Peyer's patch (tissue), 4 donors: ENCODE results near the gene SALL1. TPM values are rescaled to one million over a fixed set of nuclear protein-coding genes. Genes with fewer than 3 reads are reported as not detected.

Experiments
- DNase-seq, 3 donors: peaks; one replicate each; pipeline ENCODE4 v3.0.0-alpha.2; 2017 to 2019
- H3K27ac ChIP-seq, 4 donors: fragments of 200-600 bp; sonication (generic); one replicate each; pipeline ENCODE4 v1.5.1; 2016 to 2019
- H3K27me3 ChIP-seq, 2 donors: fragments of 200-600 bp; sonication (generic); one replicate each; pipeline ENCODE4 v1.5.1; 2019
- H3K36me3 ChIP-seq, 3 donors: fragments of 200-600 bp; sonication (generic); one replicate each; pipeline ENCODE4 v1.5.1; 2016 to 2019
- H3K4me1 ChIP-seq, 4 donors: fragments of 200-600 bp; sonication (generic); one replicate each; pipeline ENCODE4 v1.5.1; 2016 to 2019
- H3K4me3 ChIP-seq, 4 donors: fragments of 200-600 bp; sonication (generic); 1 replicate in 3 of 4; 2 replicates in 1 of 4; pipeline ENCODE4 v1.5.1; 2016 to 2019; ENCODE audit warnings: mild to moderate bottlenecking in 1 of 4
- H3K9me3 ChIP-seq, 4 donors: fragments of 200-600 bp; sonication (generic); one replicate each; pipeline ENCODE4 v1.5.1; 2016 to 2019; ENCODE audit warnings: mild to moderate bottlenecking in 1 of 4
- POLR2A ChIP-seq, 2 donors: fragments of 450-650 bp; IDR thresholded peaks; one replicate each; pipeline ENCODE4 v1.5.1; 2017; ENCODE audit warnings: antibody characterized with exemption in 2 of 2, mild to moderate bottlenecking in 2 of 2, moderate library complexity in 2 of 2
- total RNA-seq, 4 donors: library from RNA; depleted of rRNA; stranded (reverse); fragments of >200 nt; gene quantifications; one replicate each; pipeline ENCODE4 v1.1.0, GENCODE V29; 2016
- TF ChIP-seq, protein P1 (sequence below), 6 experiments: fragments of 450-650 bp in 4 of 6; fragments of 200-600 bp in 2 of 6; sonication (generic) in 1 of 6; IDR thresholded peaks; one replicate each; pipeline ENCODE4 v1.5.1; 2017 to 2019; ENCODE audit warnings: antibody characterized with exemption in 6 of 6, mild to moderate bottlenecking in 3 of 6, moderate library complexity in 1 of 6

The SALL1 gene
- total RNA-seq, 4 donors from 2014 or later: 0.53 to 12.4 (median 2.5) TPM

DNA sequence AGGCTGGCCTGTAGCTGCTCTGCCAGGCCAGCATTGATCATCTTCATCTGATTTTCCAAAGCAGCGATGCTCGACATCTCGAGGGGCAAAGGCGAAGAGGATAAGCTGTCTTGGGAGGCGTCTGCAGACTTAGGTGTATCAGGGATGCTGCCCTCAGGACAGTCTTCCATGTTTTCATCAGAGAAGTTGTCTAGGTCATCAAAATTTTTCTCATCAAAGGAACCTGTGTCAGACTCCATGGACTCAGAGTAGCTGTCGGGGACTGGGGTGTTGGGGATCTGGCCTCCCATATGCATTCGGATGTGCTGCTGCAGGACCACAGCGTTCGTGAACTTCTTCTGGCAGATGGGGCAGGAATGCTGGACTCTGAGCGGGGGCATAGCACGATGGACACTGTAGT is 11.5 kb downstream of the SALL1 start:
- TF ChIP-seq POLR2A (IDR thresholded peaks at IDR 0.05): no peak
- TF ChIP-seq, protein P1, sequence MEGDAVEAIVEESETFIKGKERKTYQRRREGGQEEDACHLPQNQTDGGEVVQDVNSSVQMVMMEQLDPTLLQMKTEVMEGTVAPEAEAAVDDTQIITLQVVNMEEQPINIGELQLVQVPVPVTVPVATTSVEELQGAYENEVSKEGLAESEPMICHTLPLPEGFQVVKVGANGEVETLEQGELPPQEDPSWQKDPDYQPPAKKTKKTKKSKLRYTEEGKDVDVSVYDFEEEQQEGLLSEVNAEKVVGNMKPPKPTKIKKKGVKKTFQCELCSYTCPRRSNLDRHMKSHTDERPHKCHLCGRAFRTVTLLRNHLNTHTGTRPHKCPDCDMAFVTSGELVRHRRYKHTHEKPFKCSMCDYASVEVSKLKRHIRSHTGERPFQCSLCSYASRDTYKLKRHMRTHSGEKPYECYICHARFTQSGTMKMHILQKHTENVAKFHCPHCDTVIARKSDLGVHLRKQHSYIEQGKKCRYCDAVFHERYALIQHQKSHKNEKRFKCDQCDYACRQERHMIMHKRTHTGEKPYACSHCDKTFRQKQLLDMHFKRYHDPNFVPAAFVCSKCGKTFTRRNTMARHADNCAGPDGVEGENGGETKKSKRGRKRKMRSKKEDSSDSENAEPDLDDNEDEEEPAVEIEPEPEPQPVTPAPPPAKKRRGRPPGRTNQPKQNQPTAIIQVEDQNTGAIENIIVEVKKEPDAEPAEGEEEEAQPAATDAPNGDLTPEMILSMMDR (IDR thresholded peaks at IDR 0.05): no peak
- no peaks in the 10 kb centered on the region for H3K36me3 ChIP-seq
- no peaks in the 10 kb centered on the region for H3K4me1 ChIP-seq
- DNase-seq: no peak
- no peak overlapping the region for H3K27ac ChIP-seq
- H3K4me3 ChIP-seq: no peak overlapping the region
- peaks cover 0 to 8% (median 0%) of the 10 kb centered on the region in 4 donors for H3K9me3 ChIP-seq
- no peaks in the 10 kb centered on the region for H3K27me3 ChIP-seq

DNA sequence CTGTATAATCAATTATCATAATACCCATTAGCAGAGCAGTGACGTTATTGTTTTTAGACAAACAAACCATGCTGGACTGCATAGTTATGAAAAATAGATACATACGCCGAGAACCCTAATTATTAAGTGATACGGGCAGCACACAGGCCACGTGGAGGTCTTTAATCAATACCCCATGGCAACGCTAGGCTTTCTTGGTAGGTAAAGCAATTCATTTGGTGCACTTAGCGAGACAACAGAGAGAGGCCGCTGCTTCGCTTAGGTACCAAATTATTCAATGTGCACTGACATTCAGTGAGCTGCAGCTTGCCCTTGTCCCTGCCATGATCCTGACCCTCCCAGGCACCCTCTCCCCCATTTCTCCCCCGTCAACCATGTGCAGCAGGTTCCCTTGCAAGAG is 12.9 kb downstream of the SALL1 start:
- Histone ChIP-seq H3K4me1 (no peaks in the 10 kb centered on the region), H3K4me3 (no peak overlapping the region), H3K27me3 (peaks cover 0 to 3% of the 10 kb centered on the region in 2 donors), H3K9me3 (peaks cover 0 to 9% (median 0%) of the 10 kb centered on the region in 4 donors), H3K36me3 (no peaks in the 10 kb centered on the region), H3K27ac (no peak overlapping the region)
- no peak for DNase-seq
- TF ChIP-seq, protein P1 (IDR thresholded peaks at IDR 0.05): no peak
- no peak for TF ChIP-seq POLR2A (IDR thresholded peaks at IDR 0.05)

DNA sequence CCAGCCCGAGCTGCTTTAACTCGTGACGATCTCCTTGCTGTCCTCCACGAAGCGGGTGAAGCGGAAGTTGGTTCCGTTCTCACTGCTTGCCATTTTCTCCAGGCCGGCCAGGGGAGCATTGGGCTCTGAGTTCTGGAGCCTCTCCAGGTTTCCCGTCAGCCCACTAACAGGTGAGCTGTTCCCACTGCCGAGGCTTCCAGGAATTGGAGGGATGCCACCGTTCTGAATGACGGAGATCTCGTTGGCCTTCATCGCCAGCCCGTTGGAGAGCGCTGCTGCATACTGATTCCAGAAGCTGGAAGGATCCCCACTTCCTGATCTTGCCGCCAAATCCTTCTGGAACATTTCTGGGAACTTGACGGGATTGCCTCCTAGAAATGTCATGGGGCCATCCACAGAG is 14.0 kb downstream of the SALL1 start:
- H3K36me3 ChIP-seq: no peaks in the 10 kb centered on the region
- no peaks in the 10 kb centered on the region for H3K4me1 ChIP-seq
- TF ChIP-seq, protein P1 (IDR thresholded peaks at IDR 0.05): no peak
- TF ChIP-seq POLR2A (IDR thresholded peaks at IDR 0.05): no peak
- DNase-seq: no peak
- H3K4me3 ChIP-seq: no peak overlapping the region
- peaks cover 0 to 3% of the 10 kb centered on the region in 2 donors for H3K27me3 ChIP-seq
- no peak overlapping the region for H3K27ac ChIP-seq
- H3K9me3 ChIP-seq: peaks cover 0 to 9% (median 0%) of the 10 kb centered on the region in 4 donors

DNA sequence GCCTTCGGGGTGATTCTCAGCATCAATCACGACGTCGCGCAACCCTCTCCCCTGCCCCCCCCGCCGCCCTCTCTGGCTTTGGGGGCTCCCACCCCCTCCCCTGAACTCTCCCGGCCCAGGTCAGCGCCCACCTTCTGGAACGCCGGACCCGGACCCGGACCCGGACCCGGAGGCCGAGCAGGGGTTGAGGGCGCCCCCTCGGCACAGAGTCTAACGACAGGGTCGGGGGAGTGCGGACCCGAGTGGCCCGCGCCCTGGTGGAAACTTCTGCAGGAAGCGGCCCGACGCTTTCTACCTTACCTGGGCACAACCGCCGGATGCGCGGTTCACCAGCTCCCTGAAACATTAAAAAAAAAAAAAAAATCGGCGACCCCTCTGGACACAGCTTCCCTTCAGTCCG is 16.2 kb downstream of the SALL1 start:
- no peaks in the 10 kb centered on the region for H3K36me3 ChIP-seq
- no peak for DNase-seq
- peaks cover 0 to 9% (median 0%) of the 10 kb centered on the region in 4 donors for H3K9me3 ChIP-seq
- H3K27me3 ChIP-seq: peaks cover 0 to 3% of the 10 kb centered on the region in 2 donors
- H3K27ac ChIP-seq: no peak overlapping the region
- H3K4me1 ChIP-seq: no peaks in the 10 kb centered on the region
- no peak for TF ChIP-seq POLR2A (IDR thresholded peaks at IDR 0.05)
- TF ChIP-seq, protein P1 (IDR thresholded peaks at IDR 0.05): no peak
- no peak overlapping the region for H3K4me3 ChIP-seq

DNA sequence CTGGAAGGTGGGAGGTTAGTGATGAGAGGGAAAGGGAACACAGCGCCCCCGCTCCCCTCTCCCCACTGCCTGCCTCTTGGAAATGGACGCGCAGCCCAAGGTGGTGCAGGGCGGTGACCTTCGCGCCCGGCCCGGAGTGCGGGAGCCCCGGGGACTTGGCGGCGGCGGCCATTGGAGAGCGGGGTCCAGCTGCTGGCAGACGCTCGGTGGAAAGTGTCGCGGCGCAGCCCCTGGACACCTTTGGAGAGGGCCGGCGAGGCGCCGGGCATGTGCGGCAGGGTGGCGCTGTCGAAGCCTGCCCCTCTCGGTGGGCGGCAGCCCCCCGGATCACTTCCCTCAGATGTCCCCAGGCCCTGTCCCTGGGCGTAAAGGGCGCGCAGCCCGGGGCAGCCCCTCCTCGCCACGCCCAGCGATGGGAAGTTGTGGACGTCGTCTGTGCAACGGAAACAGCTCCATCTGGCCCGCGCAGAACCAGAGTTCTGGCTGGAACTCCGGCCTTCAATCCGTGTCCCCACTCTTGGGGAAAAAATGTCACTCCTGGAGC is 16.7 kb downstream of the SALL1 start:
- Histone ChIP-seq H3K27ac (no peak overlapping the region), H3K36me3 (no peaks in the 10 kb centered on the region), H3K9me3 (peaks cover 0 to 9% (median 0%) of the 10 kb centered on the region in 4 donors), H3K4me1 (no peaks in the 10 kb centered on the region), H3K27me3 (peaks cover 0 to 3% of the 10 kb centered on the region in 2 donors), H3K4me3 (no peak overlapping the region)
- no peak for DNase-seq
- no peak for TF ChIP-seq POLR2A (IDR thresholded peaks at IDR 0.05)
- TF ChIP-seq, protein P1 (IDR thresholded peaks at IDR 0.05): no peak
